GM12891 (cell line): ENCODE data around the gene AKR7A2.

ENCODE experiments used
- DNase-seq: peaks from one replicate; pipeline ENCODE4 v3.0.0; 2011; ENCODE audit warnings: low spot score; ENCODE audit not compliant: insufficient read length
- FAIRE-seq: peaks from 2 replicates; lab custom pipeline; 2011; peaks lifted over from hg19 to GRCh38; lab: Jason Lieb, UNC
- PAX5 ChIP-seq: IDR thresholded peaks from 2 replicates; pipeline ENCODE4 v1.6.1; 2011; ENCODE audit warnings: low read length, moderate library complexity, mild to moderate bottlenecking; ENCODE audit not compliant: insufficient read depth, severe bottlenecking
- POLR2A ChIP-seq: IDR thresholded peaks from 2 replicates; pipeline ENCODE4 v1.6.1; 2011; ENCODE audit warnings: low read depth, low read length, control low read depth
- POLR2AphosphoS5 ChIP-seq: IDR thresholded peaks from 2 replicates; pipeline ENCODE4 v1.6.1; 2011; ENCODE audit warnings: low read depth, low read length, control low read depth
- POU2F2 ChIP-seq: IDR thresholded peaks from 2 replicates; pipeline ENCODE4 v1.6.1; 2011; ENCODE audit warnings: low read depth, mild to moderate bottlenecking, control low read depth, low read length, moderate library complexity
- SPI1 ChIP-seq: IDR thresholded peaks from 2 replicates; pipeline ENCODE4 v1.6.1; 2011; ENCODE audit warnings: low read depth, low read length, control low read depth
- TAF1 ChIP-seq: IDR thresholded peaks from 2 replicates; pipeline ENCODE4 v1.6.1; 2011; ENCODE audit warnings: low read depth, low read length, control low read depth

AKR7A2 gene

DNA sequence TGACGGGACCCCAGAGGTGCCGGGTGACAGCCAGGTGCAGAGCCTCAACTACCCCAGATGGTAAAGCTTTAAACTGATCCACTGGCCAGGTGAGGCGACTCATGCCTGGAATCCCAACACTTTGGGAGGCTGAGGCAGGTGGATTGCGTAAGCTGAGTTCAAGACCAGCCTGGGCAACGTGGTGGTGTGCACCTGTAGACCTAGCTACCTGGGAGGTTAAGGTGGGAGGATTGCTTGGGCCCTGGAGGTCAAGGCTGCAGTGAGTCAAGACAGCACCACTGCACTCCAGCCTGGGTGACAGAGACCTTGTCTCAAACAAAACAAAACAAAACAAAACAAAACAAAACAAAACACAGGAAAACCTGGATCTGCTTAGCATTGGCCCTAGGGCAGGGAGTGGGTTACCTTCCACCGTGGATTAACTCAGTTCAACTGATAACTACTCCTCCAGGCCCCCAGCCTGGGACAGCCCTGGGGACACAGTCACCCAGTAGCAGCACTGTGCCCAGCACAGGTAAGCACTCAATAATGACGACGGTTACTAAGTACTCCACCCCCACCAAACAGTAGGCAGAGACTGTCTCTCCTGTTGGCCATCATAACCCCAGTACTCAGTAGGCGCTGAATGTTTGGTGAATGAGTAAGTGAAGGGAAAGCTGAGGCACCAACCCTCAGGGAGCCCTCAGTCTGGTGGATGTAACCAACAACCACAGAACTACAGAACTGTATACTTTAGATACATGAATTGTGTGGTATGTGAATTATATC is 21.8 kb upstream of the AKR7A2 start:
- no peak for FAIRE-seq
- no peak for DNase-seq
- TF ChIP-seq SPI1 (no peak), POU2F2 (no peak)

GRCh38 chr1:19332832-19333231 is 20.9 kb upstream of the AKR7A2 start:
- FAIRE-seq (no peak), DNase-seq (no peak)
- TF ChIP-seq SPI1 (no peak), PAX5 (no peak), POLR2A (no peak), POLR2AphosphoS5 (no peak), TAF1 (no peak)

GRCh38 chr1:19331262-19331878 is 19.4 kb upstream of the AKR7A2 start:
- FAIRE-seq: no peak

DNA sequence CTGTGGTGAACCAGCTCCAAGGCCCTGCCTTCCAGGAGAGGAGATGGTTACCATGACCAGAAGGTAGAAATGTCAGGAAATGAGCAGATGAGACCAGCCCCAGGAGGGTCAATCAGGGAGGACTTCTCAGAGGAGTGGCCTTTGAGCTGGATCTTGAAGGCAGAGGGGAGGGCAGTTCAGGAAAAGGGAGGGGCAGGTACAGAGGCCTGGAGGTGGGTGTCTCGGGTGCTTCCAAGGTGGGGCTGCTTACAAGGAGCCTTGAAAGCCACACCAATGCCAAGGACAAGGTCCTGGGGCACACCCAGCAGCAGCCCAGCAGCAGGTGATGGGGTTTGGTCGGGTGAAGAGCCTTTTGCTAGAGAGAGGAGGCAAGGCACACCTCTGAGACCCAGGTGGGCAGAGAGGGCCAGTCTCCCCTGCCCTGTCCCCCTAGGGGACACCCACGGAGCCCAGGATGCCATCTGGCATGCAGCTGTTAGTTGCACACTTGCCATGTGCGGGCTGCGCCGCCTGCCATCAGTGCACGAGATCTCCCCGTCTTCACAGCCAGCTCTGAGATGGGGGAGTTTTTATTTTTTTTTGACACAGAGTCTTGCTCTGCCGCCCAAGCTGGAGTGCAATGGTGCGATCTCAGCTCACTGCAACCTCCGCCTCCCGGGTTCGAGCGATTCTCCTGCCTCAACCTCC is 18.6 kb upstream of the AKR7A2 start:
- DNase-seq (no peak), FAIRE-seq (no peak)
- no peak for TF ChIP-seq TAF1
- no peak for TF ChIP-seq POLR2A
- no peak for TF ChIP-seq POLR2AphosphoS5
- no peak for TF ChIP-seq SPI1
- no peak; the same call in 1 of the 2 replicates for TF ChIP-seq POU2F2
- no peak for TF ChIP-seq PAX5

More at GRCh38 chr1:19331262-19331878, 19.4 kb upstream of the AKR7A2 start:
- no peak for TF ChIP-seq SPI1
- no peak for TF ChIP-seq POLR2AphosphoS5
- TF ChIP-seq PAX5: no peak
- TF ChIP-seq POU2F2: no peak
- no peak; the same call in 1 of the 2 replicates for TF ChIP-seq POLR2A
- TF ChIP-seq TAF1: no peak
- no peak for DNase-seq

GRCh38 chr1:19329611-19330010 is 17.7 kb upstream of the AKR7A2 start:
- TF ChIP-seq POU2F2 (no peak), TAF1 (no peak), POLR2AphosphoS5 (no peak), POLR2A (no peak), PAX5 (no peak), SPI1 (no peak)
- FAIRE-seq: no peak
- DNase-seq: no peak

DNA sequence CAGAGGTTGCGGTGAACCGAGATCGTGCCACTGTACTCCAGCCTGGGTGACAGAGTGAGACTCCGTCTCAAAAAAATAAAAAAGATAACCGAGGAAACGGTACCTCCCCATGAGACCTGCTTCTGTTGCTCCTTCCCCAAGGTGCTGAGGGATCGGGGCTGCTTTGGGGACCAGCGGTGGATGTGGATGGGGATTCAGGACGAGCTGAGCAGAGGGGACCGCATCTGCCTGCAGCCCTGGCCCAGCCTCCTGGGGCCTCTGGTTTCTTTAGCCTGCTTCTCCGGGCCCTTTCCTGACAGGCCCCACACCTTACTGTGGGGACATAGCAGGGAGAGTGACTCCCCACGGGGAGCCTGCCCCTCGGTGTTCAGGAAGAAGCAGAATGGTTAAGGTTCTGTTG is 17.2 kb upstream of the AKR7A2 start:
- FAIRE-seq (no peak), DNase-seq (no peak)
- no peak for TF ChIP-seq PAX5

- peak; percentile 57; the same call in 1 of the 2 replicates for TF ChIP-seq POLR2AphosphoS5
- no peak for TF ChIP-seq POLR2A
These were observed 16.5 kb upstream of the AKR7A2 start for GRCh38 chr1:19328486-19328885.

DNA sequence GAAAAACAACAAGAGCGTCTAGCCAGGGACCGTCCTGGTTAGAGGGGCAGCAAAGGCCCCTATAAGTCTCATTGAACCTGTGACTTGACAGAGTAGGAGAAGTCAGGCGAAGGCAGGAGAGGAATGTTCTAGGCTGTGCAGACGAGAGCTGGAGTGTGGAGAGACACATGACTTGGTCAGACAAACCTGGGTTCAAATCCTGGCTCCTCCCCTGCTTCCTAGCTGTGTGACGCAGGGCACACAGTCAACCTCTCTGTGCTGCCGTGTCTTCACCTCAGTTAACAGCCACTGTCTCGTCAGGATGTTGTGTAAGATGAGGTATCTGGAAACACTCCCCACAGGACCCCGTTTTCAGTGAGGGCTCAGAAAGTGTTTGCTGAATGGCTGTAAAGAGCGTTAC is 15.8 kb upstream of the AKR7A2 start:
- TF ChIP-seq POLR2A (0 out of 2 replicates have a peak, but pooled peaks have one; percentile 17), POU2F2 (no peak)
- FAIRE-seq (no peak), DNase-seq (no peak)

More at GRCh38 chr1:19328486-19328885, 16.5 kb upstream of the AKR7A2 start:
- DNase-seq: no peak
- FAIRE-seq: no peak

DNA sequence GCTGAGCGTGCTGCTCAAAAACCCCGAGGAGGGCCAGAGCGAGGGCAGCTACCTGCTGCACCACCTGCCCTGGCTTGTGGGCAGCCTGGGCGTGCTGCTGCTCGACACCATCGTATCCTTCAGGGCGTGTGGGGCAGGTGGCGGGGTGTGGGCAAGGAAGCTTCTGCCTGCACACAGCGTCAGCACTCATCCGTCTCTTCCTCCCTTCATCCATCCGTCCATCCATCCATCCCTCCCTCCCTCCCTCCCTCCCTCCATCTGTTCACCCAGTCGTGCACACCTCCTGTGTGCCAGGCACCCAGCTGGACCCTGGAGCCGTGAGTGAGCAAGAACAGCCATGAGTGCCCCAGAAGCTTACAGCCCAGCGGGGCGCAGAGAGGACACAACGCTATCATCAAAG is 15.4 kb upstream of the AKR7A2 start:
- no peak for FAIRE-seq
- TF ChIP-seq POLR2A: no peak
- TF ChIP-seq SPI1: no peak
- no peak for TF ChIP-seq TAF1
- no peak for TF ChIP-seq POLR2AphosphoS5
- no peak for TF ChIP-seq PAX5
- no peak for TF ChIP-seq POU2F2

DNA sequence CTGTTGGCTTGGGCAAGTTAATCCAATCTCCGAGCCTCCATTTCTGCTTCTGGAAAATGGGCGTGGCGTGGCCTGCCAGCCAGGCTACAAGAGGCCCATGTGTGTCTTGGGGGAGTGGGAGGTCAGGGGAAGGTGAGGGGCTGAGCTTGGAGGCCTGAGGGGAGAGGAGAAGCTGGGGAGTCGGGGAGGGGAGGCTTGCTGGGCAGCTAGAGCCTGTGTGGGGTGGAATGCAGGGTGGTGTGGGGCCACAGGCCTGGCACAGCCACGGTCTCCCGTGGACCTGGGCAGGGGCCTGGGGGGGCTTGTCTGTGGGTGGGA is 14.8 kb upstream of the AKR7A2 start:
- no peak for FAIRE-seq
- TF ChIP-seq SPI1 (no peak), POU2F2 (no peak), POLR2A (no peak), TAF1 (no peak), PAX5 (no peak), POLR2AphosphoS5 (no peak)
- DNase-seq: no peak

More for the DNA sequence above, 15.4 kb upstream of the AKR7A2 start:
- DNase-seq: no peak
